ENCODE measurements around the gene HPS6.

Gene HPS6

GRCh38 chr10:102064868-102065560 lies at the start of gene HPS6:
HPS6 (plus strand) TSS chr10:102065349; CDS start chr10:102065475, 126 bp downstream.
- Mint-ChIP-seq H3K4me1 (peaks cover 5% of the 10 kb centered on the region), H3K27ac (peak within 1 kb of the TSS; percentile 29 to 83 (median 83)), H3K4me3 (peak within 1 kb of the TSS; percentile 88 to 92 (median 89)), H3K27me3 (ENCODE audit: low read depth) (peaks cover 8% of the 10 kb centered on the region), H3K36me3 (ENCODE audit: low read depth) (no peaks in the 10 kb centered on the region), H3K9me3 (no peaks in the 10 kb centered on the region)
- TF ChIP-seq CTCF (IDR thresholded peaks at IDR 0.05; ENCODE audit: unreplicated experiment in 3 of 3): no peak

DNA sequence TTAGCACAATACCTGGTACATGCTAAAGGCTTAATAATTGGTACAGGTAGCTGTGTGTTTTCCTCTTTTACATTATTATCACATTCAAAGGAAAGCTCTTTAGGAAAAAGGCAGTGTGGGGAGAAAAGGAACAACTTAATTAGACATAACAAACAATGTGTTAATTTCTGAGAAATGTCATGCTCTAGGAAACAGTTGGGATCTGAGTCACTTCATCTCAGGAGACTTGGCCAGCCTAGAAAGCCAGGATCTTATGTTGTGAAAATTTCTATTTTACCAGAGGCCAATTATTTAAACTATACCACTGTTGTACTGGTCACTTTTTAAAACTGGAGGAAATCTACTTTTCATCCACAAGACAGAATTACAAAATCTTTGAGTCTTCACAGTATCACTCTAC lies 48.7 kb upstream of the HPS6 start:
- Mint-ChIP-seq H3K4me1 (no peaks in the 10 kb centered on the region), H3K27ac (no peak overlapping the region), H3K27me3 (ENCODE audit: low read depth) (no peaks in the 10 kb centered on the region), H3K4me3 (no peak overlapping the region), H3K36me3 (ENCODE audit: low read depth) (peaks cover 33% of the 10 kb centered on the region), H3K9me3 (no peaks in the 10 kb centered on the region)
- no peak for TF ChIP-seq CTCF (IDR thresholded peaks at IDR 0.05; ENCODE audit: unreplicated experiment in 3 of 3)

DNA sequence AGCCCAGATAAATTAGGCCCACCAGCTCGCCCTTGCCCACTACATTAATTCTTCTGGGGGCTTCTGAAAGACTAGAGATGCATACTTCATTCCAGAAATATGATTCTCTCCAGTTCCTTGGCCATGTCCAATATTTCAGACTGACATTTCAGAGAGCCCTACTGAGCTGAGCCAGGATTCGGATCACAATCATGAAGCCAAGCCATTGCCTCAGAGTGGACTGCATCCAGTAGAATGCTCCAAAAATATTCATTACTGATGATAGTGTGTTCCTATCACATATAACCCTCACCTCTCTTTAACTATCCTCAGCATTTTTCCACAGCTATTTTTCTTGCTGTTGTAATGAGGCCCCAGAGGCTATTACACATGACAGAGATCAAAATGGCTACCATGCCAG lies 47.9 kb upstream of the HPS6 start:
- Mint-ChIP-seq H3K27me3 (ENCODE audit: low read depth) (no peaks in the 10 kb centered on the region), H3K9me3 (peaks cover 2% of the 10 kb centered on the region), H3K36me3 (ENCODE audit: low read depth) (peaks cover 41% of the 10 kb centered on the region), H3K4me3 (no peak overlapping the region), H3K4me1 (no peaks in the 10 kb centered on the region), H3K27ac (no peak overlapping the region)
- no peak for TF ChIP-seq CTCF (IDR thresholded peaks at IDR 0.05; ENCODE audit: unreplicated experiment in 3 of 3)

DNA sequence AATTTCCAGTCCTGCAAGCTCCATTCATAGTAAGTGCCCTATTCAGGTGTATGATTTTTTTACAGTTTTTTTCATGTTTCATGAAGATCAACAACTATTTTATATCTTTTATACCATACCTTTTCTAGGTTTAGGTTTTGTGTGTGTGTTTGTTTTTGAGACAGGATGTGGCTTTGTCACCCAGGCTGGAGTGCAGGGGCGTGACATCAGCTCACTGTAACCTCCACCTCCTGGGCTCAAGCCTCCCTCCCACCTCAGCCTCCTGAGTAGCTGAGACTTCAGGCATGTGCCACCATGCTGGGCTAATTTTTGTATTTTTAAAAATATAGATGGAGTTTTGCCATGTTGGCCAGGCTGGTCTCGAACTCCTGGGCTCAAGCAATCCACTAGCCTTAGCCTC lies 44.2 kb upstream of the HPS6 start:
- peaks cover 2% of the 10 kb centered on the region for H3K9me3 Mint-ChIP-seq
- no peak for TF ChIP-seq CTCF (IDR thresholded peaks at IDR 0.05; ENCODE audit: unreplicated experiment in 3 of 3)

DNA sequence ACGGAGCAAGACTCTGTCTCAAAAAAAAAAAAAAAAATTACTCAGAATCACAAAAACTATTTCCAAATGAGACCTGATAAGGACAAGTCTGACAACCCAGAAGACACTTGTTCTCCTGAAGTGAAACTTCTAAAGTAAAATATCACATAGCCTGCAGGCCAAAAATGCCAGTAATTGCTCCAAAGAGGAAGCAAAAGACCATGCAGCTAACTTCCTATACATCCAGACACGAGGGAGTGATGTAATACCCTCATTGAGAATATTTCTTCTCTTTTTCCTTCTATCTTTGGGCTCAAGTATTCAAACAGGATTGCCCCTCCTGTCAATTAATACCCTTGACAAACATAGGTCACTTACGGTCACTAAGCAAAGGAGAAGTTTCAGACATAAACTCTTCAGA lies 40.4 kb upstream of the HPS6 start:
- H3K27me3 Mint-ChIP-seq (ENCODE audit: low read depth): no peaks in the 10 kb centered on the region
- no peak overlapping the region for H3K27ac Mint-ChIP-seq
- no peak for TF ChIP-seq CTCF (IDR thresholded peaks at IDR 0.05; ENCODE audit: unreplicated experiment in 3 of 3)
- peaks cover 63% of the 10 kb centered on the region for H3K36me3 Mint-ChIP-seq (ENCODE audit: low read depth)
- no peak overlapping the region for H3K4me3 Mint-ChIP-seq
- peaks cover 2% of the 10 kb centered on the region for H3K9me3 Mint-ChIP-seq
- H3K4me1 Mint-ChIP-seq: no peaks in the 10 kb centered on the region

More for the DNA sequence above, 44.2 kb upstream of the HPS6 start:
- Mint-ChIP-seq H3K27ac (no peak overlapping the region), H3K4me3 (no peak overlapping the region), H3K36me3 (ENCODE audit: low read depth) (peaks cover 59% of the 10 kb centered on the region), H3K4me1 (no peaks in the 10 kb centered on the region), H3K27me3 (ENCODE audit: low read depth) (no peaks in the 10 kb centered on the region)

GRCh38 chr10:102027261-102027660 lies 37.9 kb upstream of the HPS6 start:
- H3K4me1 Mint-ChIP-seq: no peaks in the 10 kb centered on the region
- H3K4me3 Mint-ChIP-seq: no peak overlapping the region
- no peak for TF ChIP-seq CTCF (IDR thresholded peaks at IDR 0.05; ENCODE audit: unreplicated experiment in 3 of 3)
- no peaks in the 10 kb centered on the region for H3K9me3 Mint-ChIP-seq
- no peak overlapping the region for H3K27ac Mint-ChIP-seq
- peaks cover 63% of the 10 kb centered on the region for H3K36me3 Mint-ChIP-seq (ENCODE audit: low read depth)
- H3K27me3 Mint-ChIP-seq (ENCODE audit: low read depth): no peaks in the 10 kb centered on the region

All from nephron (organoid).